ENCODE data around the gene KCNK3.
"Not testable (repeated sequence)": the region's sequence is repeated elsewhere in the genome, so short reads cannot be mapped to it uniquely, and the experiment has no call there.

The KCNK3 gene

GRCh38 chr2:26759845-26760244 lies 67.3 kb downstream of the KCNK3 start:
- H3K4me3 ChIP-seq (replicated peaks; ENCODE audit: low read depth, low read length): no peak overlapping the region
- no peak for TF ChIP-seq CTCF (IDR thresholded peaks at IDR 0.05; ENCODE audit: low read depth, low read length, missing control alignments)
- no peak for DNase-seq (ENCODE audit: extremely low read depth, low read depth)

- not testable (repeated sequence) for H3K4me3 ChIP-seq (replicated peaks; ENCODE audit: low read depth, low read length); DNase-seq (ENCODE audit: extremely low read depth, low read depth)
Observed at GRCh38 chr2:26760991-26761390, 68.5 kb downstream of the KCNK3 start.

- H3K4me3 ChIP-seq (replicated peaks; ENCODE audit: low read depth, low read length): no peak overlapping the region
- no peak for TF ChIP-seq CTCF (IDR thresholded peaks at IDR 0.05; ENCODE audit: low read depth, low read length, missing control alignments)
- DNase-seq (ENCODE audit: extremely low read depth, low read depth): no peak
Observed at GRCh38 chr2:26763019-26763418, 70.5 kb downstream of the KCNK3 start.

- TF ChIP-seq CTCF (IDR thresholded peaks at IDR 0.05; ENCODE audit: low read depth, low read length, missing control alignments): no peak
- peak; percentile 12 for DNase-seq (ENCODE audit: extremely low read depth, low read depth)
- peak within 1 kb of the TSS; percentile 99 for H3K4me3 ChIP-seq (replicated peaks; ENCODE audit: low read depth, low read length)
Observed at GRCh38 chr2:26764078-26764887, 71.8 kb downstream of the KCNK3 start, which contains the start of gene SLC35F6. SLC35F6 (plus strand) TSS chr2:26764284; CDS start chr2:26764350, 66 bp downstream.

- peak overlapping the region; percentile 99 for H3K4me3 ChIP-seq (replicated peaks; ENCODE audit: low read depth, low read length)
- DNase-seq (ENCODE audit: extremely low read depth, low read depth): no peak
- TF ChIP-seq CTCF (IDR thresholded peaks at IDR 0.05; ENCODE audit: low read depth, low read length, missing control alignments): no peak
Observed at GRCh38 chr2:26764906-26765305, 72.4 kb downstream of the KCNK3 start.

- H3K4me3 ChIP-seq (replicated peaks; ENCODE audit: low read depth, low read length): peak overlapping the region; percentile 99
- no peak for TF ChIP-seq CTCF (IDR thresholded peaks at IDR 0.05; ENCODE audit: low read depth, low read length, missing control alignments)
- DNase-seq (ENCODE audit: extremely low read depth, low read depth): no peak
Observed at GRCh38 chr2:26765475-26766200, 73.1 kb downstream of the KCNK3 start.

- H3K4me3 ChIP-seq (replicated peaks; ENCODE audit: low read depth, low read length): no peak overlapping the region
- no peak for DNase-seq (ENCODE audit: extremely low read depth, low read depth)
- no peak for TF ChIP-seq CTCF (IDR thresholded peaks at IDR 0.05; ENCODE audit: low read depth, low read length, missing control alignments)
Observed at GRCh38 chr2:26767129-26767528, 74.6 kb downstream of the KCNK3 start.
